T-helper 2 cell treated with Interferon-gamma antibody and Interleukin-4, amounts not matched to agents 5 μg/mL and 100 μg/mL, for 36 hours (primary cell): ENCODE measurements around the gene ADRB1.

Experiments used
- DNase-seq: peaks from one replicate; pipeline ENCODE4 v3.0.0; 2021; ENCODE audit warnings: low spot score
- H3K27ac Mint-ChIP-seq: one replicate; pipeline ENCODE4 v1.8.0; 2021; ENCODE audit warnings: mild to moderate bottlenecking, mixed read lengths
- H3K27me3 Mint-ChIP-seq: one replicate; pipeline ENCODE4 v1.8.0; 2021; ENCODE audit warnings: low read depth, mixed read lengths
- H3K36me3 Mint-ChIP-seq: one replicate; pipeline ENCODE4 v1.8.0; 2021; ENCODE audit warnings: low read depth, mixed read lengths
- H3K4me1 Mint-ChIP-seq: one replicate; pipeline ENCODE4 v1.8.0; 2021; ENCODE audit warnings: low read depth, mixed read lengths
- H3K4me3 Mint-ChIP-seq: one replicate; pipeline ENCODE4 v1.8.0; 2022; ENCODE audit warnings: mild to moderate bottlenecking, moderate library complexity, mixed read lengths
- H3K9me3 Mint-ChIP-seq: one replicate; pipeline ENCODE4 v1.8.0; 2021; ENCODE audit warnings: mixed read lengths

ADRB1 gene

DNA sequence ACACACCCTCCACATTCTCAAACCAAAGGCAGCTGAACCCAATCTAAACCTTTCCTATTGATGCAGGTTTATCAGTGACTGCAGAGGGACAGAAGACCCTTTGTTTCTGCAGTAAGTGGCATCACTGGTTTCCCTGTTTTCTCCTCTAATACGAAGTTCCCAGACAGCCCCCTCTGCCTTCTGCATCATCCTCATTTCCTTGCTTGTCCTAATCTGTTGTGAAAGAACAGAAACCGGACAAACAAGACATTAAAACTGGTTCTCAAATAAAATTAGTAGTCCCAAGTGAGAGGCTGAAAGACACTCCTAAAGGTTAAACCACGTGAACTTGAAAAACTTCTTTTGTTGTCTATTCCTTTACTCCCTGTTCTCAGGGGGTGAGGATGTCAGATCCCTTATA lies 10.1 kb upstream of the ADRB1 start:
- no peaks in the 10 kb centered on the region for H3K36me3 Mint-ChIP-seq
- H3K27me3 Mint-ChIP-seq, result peaks cover 80% of the 10 kb centered on the region
- no peak overlapping the region for H3K4me3 Mint-ChIP-seq
- no peak for DNase-seq
- H3K9me3 Mint-ChIP-seq, result no peaks in the 10 kb centered on the region
- H3K27ac Mint-ChIP-seq, result no peak overlapping the region
- peaks cover 5% of the 10 kb centered on the region for H3K4me1 Mint-ChIP-seq

- no peak overlapping the region for H3K27ac Mint-ChIP-seq
- H3K36me3 Mint-ChIP-seq, result no peaks in the 10 kb centered on the region
- H3K4me3 Mint-ChIP-seq, result no peak overlapping the region
- no peaks in the 10 kb centered on the region for H3K4me1 Mint-ChIP-seq
- H3K27me3 Mint-ChIP-seq, result peaks cover 79% of the 10 kb centered on the region
- no peaks in the 10 kb centered on the region for H3K9me3 Mint-ChIP-seq
- DNase-seq, result no peak
Observed at GRCh38 chr10:114034923-114035645, 8.6 kb upstream of the ADRB1 start.

DNA sequence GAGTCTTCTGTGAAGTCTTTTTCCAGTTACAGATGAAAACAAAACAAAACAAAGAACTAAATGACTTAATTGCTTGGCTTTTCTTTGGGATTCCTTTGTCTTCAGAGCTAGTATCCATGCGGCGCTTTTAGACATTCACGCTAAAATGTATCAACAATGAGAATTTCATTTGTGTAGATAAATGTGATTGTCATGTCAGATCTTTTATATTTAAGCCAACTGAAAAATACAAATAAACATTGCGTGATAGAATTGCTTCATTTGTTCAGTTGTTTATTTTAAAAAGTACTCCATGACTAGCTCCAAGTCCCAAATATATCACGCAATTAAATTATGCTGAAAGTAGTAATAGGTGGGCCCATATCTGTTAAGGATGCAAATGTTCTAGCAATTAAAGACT lies 7.9 kb upstream of the ADRB1 start:
- H3K9me3 Mint-ChIP-seq, result no peaks in the 10 kb centered on the region

DNA sequence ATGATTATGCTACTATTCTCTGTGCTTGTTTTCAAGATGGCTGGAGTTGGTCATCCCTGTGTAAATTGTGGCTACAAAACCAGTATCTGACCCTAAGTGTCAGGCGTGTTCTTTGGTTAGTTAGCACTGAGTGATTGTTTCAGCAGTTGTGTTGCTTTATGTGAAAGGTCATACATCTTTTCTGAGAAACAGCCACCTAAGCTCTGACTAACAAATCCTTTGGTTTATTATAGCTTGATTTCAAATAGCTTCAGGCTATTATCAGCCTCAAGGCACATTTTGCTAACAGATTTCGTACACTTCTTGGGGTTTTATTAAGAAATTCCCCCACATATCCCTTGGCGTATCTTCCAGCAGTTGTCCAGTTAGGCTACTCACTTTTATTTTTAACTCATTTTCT lies 4.8 kb upstream of the ADRB1 start:
- Mint-ChIP-seq H3K9me3 (no peaks in the 10 kb centered on the region), H3K27ac (no peak overlapping the region), H3K36me3 (no peaks in the 10 kb centered on the region), H3K4me3 (no peak overlapping the region), H3K27me3 (peaks cover 81% of the 10 kb centered on the region), H3K4me1 (peaks cover 4% of the 10 kb centered on the region)
- DNase-seq, result no peak

More for the DNA sequence above, 7.9 kb upstream of the ADRB1 start:
- Mint-ChIP-seq H3K4me3 (no peak overlapping the region), H3K27ac (no peak overlapping the region), H3K27me3 (peaks cover 83% of the 10 kb centered on the region), H3K4me1 (no peaks in the 10 kb centered on the region), H3K36me3 (no peaks in the 10 kb centered on the region)
- DNase-seq, result no peak

DNA sequence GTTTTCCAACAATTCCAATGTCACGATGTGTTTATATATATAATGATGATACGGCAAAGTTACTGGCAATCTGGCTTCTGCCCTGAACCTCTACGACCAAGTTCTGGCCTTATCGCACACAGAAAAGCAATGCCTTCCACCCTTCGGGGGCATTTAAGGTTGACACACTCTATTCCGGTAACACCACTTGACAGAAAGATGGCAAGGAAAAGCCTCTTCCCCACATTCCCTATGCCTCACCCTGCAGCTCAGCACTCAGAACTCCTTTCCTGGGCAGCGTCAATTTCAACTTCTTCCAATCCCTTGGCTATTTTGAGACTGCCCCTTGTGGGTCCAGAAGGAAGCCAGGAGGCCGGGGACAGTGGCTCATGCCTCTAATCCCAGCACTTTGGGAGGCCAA lies 2.5 kb upstream of the ADRB1 start:
- peaks cover 74% of the 10 kb centered on the region for H3K27me3 Mint-ChIP-seq
- no peak overlapping the region for H3K27ac Mint-ChIP-seq
- no peak overlapping the region for H3K4me3 Mint-ChIP-seq
- peaks cover 1% of the 10 kb centered on the region for H3K36me3 Mint-ChIP-seq
- DNase-seq, result no peak
- H3K9me3 Mint-ChIP-seq, result no peaks in the 10 kb centered on the region
- peaks cover 16% of the 10 kb centered on the region for H3K4me1 Mint-ChIP-seq

DNA sequence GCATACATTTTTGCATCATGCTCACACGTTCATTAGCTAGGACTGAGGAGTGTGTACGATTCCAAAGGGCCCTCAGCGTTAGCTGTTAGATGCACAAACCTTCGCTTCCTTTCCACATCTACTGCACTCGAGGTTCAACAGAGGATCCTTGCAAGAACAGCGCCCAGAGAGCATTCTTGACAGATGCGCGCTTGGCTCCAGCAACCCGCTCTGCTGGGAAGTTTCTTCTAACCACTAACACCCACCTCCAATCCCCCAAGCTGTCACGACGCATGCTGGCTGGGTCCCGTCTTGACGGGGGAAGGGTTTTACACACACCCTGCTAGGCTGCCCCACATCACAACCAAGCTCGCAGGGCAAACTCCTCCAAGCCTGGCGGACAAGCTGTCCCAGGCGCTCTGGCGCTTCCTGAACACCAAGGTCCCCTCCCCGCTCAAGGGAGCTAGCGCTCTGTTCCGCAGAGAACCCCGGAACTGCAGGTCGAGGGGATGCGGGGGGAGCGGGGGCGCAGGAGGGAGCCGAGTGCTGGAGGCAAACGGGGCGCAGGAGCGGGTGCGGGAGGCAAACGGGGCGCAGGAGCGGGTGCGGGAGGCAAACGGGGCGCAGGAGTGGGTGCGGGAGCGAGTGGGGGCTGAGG lies 653 bp upstream of the ADRB1 start:
- no peak overlapping the region for H3K27ac Mint-ChIP-seq
- H3K9me3 Mint-ChIP-seq, result no peaks in the 10 kb centered on the region
- H3K36me3 Mint-ChIP-seq, result peaks cover 1% of the 10 kb centered on the region
- H3K4me3 Mint-ChIP-seq, result peak overlapping the region; percentile 73
- peaks cover 84% of the 10 kb centered on the region for H3K27me3 Mint-ChIP-seq
- H3K4me1 Mint-ChIP-seq, result peaks cover 17% of the 10 kb centered on the region
- no peak for DNase-seq

- Mint-ChIP-seq H3K9me3 (no peaks in the 10 kb centered on the region), H3K36me3 (peaks cover 1% of the 10 kb centered on the region), H3K4me1 (peaks cover 22% of the 10 kb centered on the region), H3K27me3 (peaks cover 84% of the 10 kb centered on the region), H3K4me3 (peak overlapping the region; percentile 72), H3K27ac (peak overlapping the region; percentile 31)
- DNase-seq, result no peak
Observed at GRCh38 chr10:114044247-114045135, 825 bp downstream of the ADRB1 start.

- H3K36me3 Mint-ChIP-seq, result peaks cover 1% of the 10 kb centered on the region
- no peak overlapping the region for H3K27ac Mint-ChIP-seq
- peak; percentile 7 for DNase-seq
- peaks cover 22% of the 10 kb centered on the region for H3K4me1 Mint-ChIP-seq
- H3K4me3 Mint-ChIP-seq, result peak overlapping the region; percentile 73
- no peaks in the 10 kb centered on the region for H3K9me3 Mint-ChIP-seq
- peaks cover 82% of the 10 kb centered on the region for H3K27me3 Mint-ChIP-seq
Observed at GRCh38 chr10:114045136-114046086, 1.7 kb downstream of the ADRB1 start.

DNA sequence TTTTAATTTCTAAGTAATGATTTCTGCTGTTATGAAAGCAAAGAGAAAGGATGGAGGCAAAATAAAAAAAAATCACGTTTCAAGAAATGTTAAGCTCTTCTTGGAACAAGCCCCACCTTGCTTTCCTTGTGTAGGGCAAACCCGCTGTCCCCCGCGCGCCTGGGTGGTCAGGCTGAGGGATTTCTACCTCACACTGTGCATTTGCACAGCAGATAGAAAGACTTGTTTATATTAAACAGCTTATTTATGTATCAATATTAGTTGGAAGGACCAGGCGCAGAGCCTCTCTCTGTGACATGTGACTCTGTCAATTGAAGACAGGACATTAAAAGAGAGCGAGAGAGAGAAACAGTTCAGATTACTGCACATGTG lies 2.4 kb downstream of the ADRB1 start:
- Mint-ChIP-seq H3K9me3 (no peaks in the 10 kb centered on the region), H3K4me1 (peaks cover 22% of the 10 kb centered on the region), H3K27me3 (peaks cover 81% of the 10 kb centered on the region), H3K4me3 (peak overlapping the region; percentile 73), H3K27ac (no peak overlapping the region), H3K36me3 (peaks cover 1% of the 10 kb centered on the region)
- DNase-seq, result no peak

DNA sequence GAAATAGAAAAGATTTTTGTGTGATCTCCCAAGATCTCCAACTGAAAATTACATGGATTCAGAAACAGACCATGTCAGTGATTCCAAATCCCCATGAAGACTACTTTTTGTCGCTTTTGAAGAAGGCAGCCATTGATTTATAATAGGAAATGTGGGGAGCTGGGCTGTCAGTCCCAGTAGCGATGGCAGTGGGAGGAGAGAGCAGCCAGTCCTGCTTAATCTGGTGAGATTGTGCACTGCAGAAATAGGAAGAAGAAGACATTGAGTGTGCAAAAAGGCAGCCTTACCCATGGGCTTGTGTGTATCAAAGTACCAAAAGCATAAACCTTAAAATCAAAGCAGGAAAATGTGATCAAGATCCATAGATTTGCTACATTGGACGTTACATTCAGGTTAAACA lies 4.8 kb downstream of the ADRB1 start:
- no peaks in the 10 kb centered on the region for H3K9me3 Mint-ChIP-seq
- H3K4me3 Mint-ChIP-seq, result no peak overlapping the region
- H3K4me1 Mint-ChIP-seq, result peaks cover 18% of the 10 kb centered on the region
- H3K36me3 Mint-ChIP-seq, result peaks cover 1% of the 10 kb centered on the region
- H3K27me3 Mint-ChIP-seq, result peaks cover 80% of the 10 kb centered on the region
- no peak for DNase-seq
- no peak overlapping the region for H3K27ac Mint-ChIP-seq

DNA sequence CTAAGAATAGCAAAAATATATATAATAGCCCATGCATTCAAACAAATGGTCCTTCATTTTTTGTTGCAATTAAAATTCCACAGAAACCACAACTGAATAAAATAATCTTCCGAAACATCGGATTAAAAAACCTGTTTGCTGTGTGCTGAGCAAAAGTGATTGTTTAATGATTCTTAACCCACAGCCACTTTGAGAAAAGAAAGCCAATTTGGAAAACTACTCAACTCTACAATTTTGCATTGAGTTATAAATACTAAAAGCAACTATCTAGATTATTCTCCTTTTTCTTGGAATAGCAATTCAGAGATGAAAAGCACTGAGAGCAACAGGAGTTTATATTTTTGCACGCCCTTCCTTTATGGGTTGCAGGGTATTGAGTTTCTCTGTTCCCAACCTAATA lies 8.0 kb downstream of the ADRB1 start:
- DNase-seq, result no peak
- Mint-ChIP-seq H3K36me3 (no peaks in the 10 kb centered on the region), H3K27ac (no peak overlapping the region), H3K4me3 (no peak overlapping the region), H3K27me3 (peaks cover 78% of the 10 kb centered on the region), H3K9me3 (no peaks in the 10 kb centered on the region), H3K4me1 (peaks cover 6% of the 10 kb centered on the region)

- DNase-seq, result no peak
- Mint-ChIP-seq H3K4me3 (no peak overlapping the region), H3K36me3 (no peaks in the 10 kb centered on the region), H3K27ac (no peak overlapping the region), H3K27me3 (peaks cover 76% of the 10 kb centered on the region), H3K4me1 (peaks cover 6% of the 10 kb centered on the region), H3K9me3 (no peaks in the 10 kb centered on the region)
Observed at GRCh38 chr10:114052255-114052654, 8.6 kb downstream of the ADRB1 start.

- Mint-ChIP-seq H3K36me3 (no peaks in the 10 kb centered on the region), H3K27ac (no peak overlapping the region), H3K9me3 (no peaks in the 10 kb centered on the region), H3K4me1 (peaks cover 1% of the 10 kb centered on the region), H3K4me3 (no peak overlapping the region), H3K27me3 (peaks cover 70% of the 10 kb centered on the region)
- no peak for DNase-seq
Observed at GRCh38 chr10:114053946-114054345, 10.3 kb downstream of the ADRB1 start.
